ENCODE data around the gene STUM.

GRCh38 chr1:226548256-226549093 is at the start of gene STUM:
- TF ChIP-seq CTCF (conservative IDR thresholded peaks at IDR 0.05; ENCODE audit: low read depth in 2 of 2): no peak
- TF ChIP-seq EZH2phosphoT487 (IDR thresholded peaks at IDR 0.05; ENCODE audit: unreplicated experiment): no peak
- TF ChIP-seq POLR2AphosphoS5 (IDR thresholded peaks at IDR 0.05; ENCODE audit: low read depth): no peak
- TF ChIP-seq REST (IDR thresholded peaks at IDR 0.05; ENCODE audit: unreplicated experiment): no peak
- TF ChIP-seq JUNB (IDR thresholded peaks at IDR 0.05; ENCODE audit: unreplicated experiment): no peak
- TF ChIP-seq NANOG (IDR thresholded peaks at IDR 0.05; ENCODE audit: borderline replicate concordance): no peak
- peak; percentile 28 for TF ChIP-seq EZH2 (IDR thresholded peaks at IDR 0.05; ENCODE audit: low read depth, unreplicated experiment)
- no peak for TF ChIP-seq CREB1 (CRISPR knock-in tag; IDR thresholded peaks at IDR 0.05; ENCODE audit: low read depth)
- no peak for TF ChIP-seq ZNF114 (CRISPR knock-in tag; IDR thresholded peaks at IDR 0.05)
- no peak for TF ChIP-seq STAT1 (IDR thresholded peaks at IDR 0.05; ENCODE audit: unreplicated experiment)
- no peak for TF ChIP-seq ZNF331 (CRISPR knock-in tag; IDR thresholded peaks at IDR 0.05; ENCODE audit: low read depth)
